CD4-positive, alpha-beta T cell treated with Interleukin-4 for 4 hours (primary cell): Measurements from ENCODE around the gene SPHK1.

Experiments used
- DNase-seq: peaks from one replicate; pipeline ENCODE4 v3.0.0-alpha.2; 2020

Gene SPHK1

GRCh38 chr17:76365256-76365903 is 19.0 kb upstream of the SPHK1 start:
- no peak for DNase-seq

DNA sequence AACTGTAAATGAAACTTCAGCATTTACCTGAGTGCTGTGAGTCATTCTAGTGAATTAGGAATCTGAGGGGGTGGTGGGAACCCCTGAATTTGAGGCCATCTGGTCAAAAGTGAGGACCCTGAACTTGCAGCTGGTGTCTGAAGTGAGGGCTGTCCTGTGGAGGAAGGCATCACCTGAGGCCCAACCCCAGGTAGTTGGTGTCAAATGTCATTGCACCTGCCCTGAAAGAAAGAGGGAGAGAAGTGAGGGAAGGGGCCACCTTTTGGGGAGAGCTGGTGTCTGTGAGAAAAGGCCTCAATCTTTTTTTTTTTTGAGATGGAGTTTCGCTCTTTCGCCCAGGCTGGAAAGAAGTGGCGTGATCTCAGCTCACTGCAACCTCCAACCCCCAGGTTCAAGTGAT is 18.2 kb upstream of the SPHK1 start:
- no peak for DNase-seq

- no peak for DNase-seq
These were observed 16.8 kb upstream of the SPHK1 start for GRCh38 chr17:76367642-76368041.

GRCh38 chr17:76368545-76368944 is 15.9 kb upstream of the SPHK1 start:
- DNase-seq, result no peak

DNA sequence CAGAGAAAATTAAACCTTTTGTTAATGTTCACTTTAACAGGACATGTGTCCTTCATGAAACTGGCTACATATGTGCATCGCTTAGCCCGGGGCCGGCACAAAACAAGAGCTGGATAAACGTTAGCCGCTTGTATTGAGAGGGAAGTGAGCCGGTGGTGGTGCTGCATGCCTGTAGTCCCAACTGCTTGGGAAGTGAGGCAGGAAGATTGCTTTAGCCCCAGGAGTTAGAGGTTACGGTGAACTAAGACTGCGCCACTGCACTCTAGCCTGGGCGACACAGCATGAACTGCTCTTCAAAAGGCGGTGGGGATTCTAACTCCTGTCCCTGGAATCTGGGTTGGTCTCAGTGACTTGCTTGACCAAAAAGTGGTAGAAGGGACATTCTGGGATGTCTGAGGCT is 15.0 kb upstream of the SPHK1 start:
- DNase-seq, result no peak

- no peak for DNase-seq
These were observed 14.6 kb upstream of the SPHK1 start for GRCh38 chr17:76369804-76370203.

GRCh38 chr17:76370261-76370993 is 14.0 kb upstream of the SPHK1 start:
- no peak for DNase-seq

DNA sequence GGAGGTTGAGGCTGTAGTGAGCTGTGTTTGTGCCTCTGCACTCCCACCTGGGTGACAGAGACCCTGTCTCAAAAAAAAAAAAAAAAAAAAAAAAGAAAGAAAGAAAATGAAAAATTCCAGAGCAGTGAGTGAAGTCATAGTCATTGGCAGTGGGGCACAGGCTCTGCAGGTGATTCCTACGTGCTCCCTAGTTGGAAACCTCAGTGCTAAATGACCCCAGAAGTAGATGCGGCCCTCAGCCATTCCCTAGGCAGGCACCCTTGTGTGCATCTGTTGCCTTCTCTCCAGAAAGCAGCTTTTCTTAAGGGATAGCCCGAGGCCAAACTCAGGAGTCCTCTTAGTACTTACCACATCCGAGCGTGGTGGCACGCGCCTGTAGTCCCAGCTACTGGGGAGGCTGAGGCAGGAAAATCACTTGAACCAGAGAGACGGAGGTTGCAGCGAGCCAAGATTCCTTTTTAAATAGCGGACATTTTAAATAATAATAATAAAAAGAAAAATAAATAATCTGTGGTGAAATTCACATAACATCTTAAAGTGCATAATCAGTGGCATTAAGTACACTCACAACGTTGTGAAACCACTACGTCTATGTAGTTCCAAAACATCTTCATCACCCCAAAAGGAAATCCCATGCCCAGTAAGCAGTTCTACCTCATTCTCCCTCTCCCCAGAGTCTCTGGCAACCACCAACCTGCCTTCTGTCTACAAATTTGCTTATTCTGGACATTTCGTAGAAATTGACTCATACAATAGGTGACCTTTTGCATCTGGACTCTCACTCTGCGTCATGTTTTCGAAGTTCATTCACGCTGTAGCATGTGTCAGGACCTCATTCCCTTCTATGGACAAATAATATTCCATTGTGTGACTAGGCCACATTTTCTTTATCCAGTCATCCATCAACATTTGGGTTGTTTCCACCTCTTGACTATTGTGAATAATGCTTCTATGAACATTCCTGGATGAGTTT is 12.5 kb upstream of the SPHK1 start:
- DNase-seq, result no peak

DNA sequence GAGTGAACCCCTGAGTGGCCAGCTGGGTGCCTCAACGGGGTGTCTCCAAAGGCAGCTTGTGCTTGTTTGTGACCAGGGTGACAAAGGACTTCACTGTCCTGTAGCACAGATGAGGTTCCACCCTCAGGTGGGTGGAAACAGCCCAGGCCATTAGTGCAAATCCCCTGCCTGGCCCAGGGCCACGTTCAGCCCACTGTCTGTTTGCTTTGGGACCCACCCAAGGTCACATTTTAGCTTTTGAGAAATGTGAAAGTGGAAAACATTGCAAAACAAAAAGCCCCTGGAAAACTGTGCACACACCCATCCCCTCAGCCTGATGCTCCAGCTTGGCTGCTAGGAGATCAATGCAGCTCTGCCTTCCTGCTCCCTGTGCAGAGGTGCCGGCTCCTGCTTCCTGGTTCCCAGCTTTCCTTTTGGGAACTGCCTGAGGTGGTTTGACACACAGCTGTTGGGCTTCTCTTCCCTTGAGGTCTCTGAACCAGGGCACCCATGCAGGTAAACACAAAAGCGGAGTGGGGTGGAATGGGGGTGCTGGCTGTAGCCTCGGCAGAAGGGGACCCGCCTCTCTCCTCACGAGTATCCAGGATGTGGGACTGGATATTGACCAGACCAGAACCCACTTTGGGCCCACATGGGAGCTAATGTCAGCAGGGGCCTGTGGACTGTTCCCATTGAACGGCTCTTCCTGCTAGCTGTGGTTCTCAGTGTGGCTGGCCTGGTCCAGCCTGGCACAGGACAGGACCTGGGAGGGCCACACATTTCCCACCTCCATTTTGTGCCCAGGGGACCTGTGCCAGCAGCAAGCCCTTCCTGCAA is 7.9 kb upstream of the SPHK1 start:
- no peak for DNase-seq

DNA sequence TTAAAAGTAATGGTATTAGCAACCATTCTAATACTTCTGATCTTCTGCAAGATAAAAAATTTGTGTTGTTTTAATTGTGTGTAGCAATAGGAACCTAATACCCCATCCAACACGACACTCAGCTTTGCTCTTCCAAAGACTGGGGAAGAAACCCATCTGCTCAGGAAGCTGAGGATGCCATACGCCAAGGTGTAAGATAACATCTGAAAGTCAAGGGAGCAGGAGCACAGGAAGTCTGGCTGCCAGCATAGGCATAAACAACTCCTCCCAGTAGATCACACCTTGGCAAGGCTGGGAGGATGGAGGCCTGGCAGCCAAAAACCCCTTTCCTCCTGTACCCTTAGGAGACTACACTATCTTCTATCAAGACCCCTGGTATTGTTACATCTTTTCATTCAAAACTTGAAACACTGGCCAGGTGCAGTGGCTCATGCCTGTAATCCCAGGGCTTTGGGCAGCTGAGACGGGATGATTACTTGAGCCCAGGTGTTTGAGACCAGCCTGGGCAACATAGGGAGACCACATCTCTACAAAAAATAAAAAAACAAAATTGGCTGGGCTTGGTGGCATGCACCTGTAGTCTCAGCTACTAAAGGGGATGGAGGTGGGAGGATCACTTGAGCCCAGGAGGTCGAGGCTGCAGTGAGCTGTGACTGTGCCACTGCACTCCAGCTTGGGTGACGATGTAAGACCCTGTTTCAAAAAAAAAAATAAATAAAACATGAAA is 5.7 kb upstream of the SPHK1 start:
- no peak for DNase-seq

GRCh38 chr17:76379275-76379641 is 5.2 kb upstream of the SPHK1 start:
- DNase-seq, result no peak

DNA sequence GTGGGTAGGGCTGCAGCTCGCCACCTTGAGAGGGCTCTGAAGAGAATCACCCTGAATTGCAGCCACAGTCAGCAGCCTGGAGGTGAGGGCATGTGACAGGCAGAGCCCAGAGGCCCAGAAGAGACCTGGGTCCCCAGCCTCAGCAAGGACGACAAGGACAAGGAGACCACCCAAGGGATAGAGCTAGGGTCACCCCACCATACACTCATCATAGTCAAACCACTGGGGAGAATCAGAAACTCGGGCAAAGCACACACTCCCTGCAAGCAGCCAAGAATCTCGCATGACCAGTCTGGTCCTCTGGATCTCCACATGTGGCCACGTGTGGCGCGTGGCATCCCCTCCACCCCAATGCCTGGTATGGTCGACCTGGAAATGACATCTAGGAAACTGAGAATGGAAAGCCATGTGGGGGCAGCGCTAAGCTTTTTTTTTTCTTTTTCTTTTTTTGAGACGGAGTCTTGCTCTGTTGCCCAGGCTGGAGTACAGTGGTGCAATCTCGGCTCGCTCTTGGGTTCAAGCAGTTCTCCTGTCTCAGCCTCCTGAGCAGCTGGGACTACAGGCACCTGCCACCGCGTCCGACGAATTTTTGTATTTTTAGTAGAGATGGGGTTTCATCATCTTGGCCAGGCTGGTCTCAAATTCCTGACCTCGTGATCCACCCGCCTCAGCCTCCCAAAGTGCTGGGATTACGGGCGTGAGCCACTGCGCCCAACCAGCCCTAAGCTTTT is 4.6 kb upstream of the SPHK1 start:
- no peak for DNase-seq

DNA sequence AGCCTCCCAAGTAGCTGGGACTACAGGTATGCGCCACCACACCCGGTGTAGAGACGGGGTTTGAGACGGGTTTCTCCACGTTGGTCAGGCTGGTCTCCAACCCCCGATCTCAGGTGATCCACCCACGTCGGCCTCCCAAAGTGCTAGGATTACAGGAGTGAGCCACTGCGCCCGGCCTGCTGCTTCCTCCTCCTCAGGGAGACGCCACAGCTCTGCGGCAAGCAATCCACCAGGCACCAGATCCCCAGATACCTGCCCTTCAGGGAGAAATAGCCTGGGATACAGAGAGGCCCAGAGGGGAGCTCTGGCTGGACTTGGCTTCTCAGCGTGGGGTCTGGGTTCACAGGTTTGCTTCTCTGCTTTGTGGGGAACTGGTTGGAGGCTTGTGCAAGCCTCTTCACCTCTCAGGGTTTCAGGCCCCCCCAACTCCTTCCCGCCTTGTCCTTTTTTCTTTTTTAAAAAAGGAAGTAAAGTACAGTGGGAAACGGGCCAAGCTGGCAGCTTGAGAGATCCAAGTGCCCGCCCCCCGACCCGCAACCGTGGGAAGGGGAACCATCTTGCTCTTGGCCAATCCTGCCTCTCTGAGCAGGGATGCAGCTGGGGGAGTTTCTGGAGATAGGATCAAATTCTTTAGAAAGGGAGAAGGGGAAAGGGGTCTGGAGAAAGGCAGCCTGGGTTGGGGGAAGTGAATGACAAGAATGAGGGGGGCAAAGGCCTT is 2.6 kb upstream of the SPHK1 start:
- DNase-seq, result no peak

GRCh38 chr17:76382351-76382802 is 2.0 kb upstream of the SPHK1 start:
- DNase-seq, result no peak

DNA sequence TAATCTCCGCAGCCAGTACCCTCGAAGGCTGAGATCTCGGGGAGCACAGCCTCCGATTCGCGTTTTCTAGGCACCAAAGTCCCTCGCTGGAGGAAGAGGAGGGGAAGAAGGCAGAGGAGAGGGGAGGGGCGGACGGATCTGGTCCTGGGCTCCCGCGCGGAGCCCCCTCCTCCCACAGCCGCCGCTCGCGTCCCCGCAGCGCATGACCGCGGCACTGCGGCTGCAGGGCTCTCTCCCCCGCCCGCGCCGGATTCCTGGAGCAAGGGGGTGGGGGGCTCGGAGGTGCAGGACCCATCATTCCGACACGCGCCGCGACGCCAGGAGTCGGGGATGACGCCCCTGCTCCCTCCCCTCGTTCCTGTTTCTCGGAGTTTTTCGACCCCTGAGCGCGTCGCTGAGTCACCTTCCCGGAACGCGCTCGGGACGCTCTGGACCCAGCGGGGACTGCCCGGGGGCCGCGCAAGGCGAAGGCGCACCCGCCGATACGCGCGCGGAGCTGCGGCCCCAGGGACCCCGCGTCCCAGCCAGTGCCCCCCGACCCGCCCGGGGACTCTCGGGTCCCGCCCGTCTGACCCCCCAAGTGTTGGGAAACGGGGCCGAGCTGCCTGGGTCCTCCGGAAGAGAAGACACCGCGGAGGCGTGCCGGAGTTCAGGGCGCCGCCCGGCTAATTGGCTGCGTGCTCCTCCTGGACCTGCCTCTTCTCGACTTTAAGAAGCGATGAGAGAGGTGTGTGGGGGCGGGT is 1.4 kb upstream of the SPHK1 start:
- DNase-seq, result peak; percentile 42

DNA sequence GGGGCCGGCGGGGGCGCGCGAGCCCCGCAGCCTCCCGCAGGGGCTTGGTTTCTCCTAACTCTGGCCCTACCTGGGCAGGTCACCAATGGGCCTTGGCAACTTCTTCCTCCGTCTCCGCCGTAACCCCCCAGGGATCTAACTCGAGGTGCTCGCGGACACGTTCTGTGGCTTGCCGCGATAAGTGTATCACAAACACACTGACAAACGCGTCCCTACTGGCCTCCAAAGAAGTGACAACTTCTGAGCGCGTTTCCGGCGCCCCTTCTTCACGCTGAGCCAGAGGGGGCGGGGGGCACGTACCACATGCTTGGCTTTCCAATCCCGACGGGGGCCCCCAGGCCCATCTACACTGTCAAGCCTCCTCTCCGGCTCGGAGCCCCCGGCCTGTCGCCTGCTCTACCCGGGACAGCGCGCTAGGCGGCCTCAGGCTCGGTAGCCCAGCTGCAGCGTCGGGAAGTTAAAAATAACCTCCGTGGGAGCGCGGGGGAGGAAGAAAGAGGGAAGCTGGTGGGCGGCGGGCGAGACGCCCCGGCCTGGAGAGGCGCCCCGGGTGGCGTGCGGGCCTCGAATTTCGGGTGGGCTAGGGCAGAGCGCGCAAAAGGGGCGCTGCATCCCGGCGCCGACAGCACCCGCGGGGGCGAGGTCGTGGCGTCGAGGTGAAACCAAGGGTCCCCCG is 725 bp upstream of the SPHK1 start:
- DNase-seq, result peak; percentile 18

- peak; percentile 20 for DNase-seq
These were observed 830 bp downstream of the SPHK1 start for GRCh38 chr17:76384987-76385891.
